Activated T-cell treated with anti-CD3 and anti-CD28 coated beads, Interleukin-2, amount 50 U/mL, for 24 hours (primary cell): Measurements from ENCODE around the gene CREG1.

Experiments used
- DNase-seq: peaks from one replicate; pipeline ENCODE4 v3.0.0-alpha.2; 2020
- H3K27ac Mint-ChIP-seq: 2 replicates; pipeline ENCODE4 v1.8.0; 2020; ENCODE audit warnings: mild to moderate bottlenecking, mixed read lengths
- H3K27me3 Mint-ChIP-seq: 2 replicates; pipeline ENCODE4 v1.8.0; 2020; ENCODE audit warnings: mixed read lengths
- H3K36me3 Mint-ChIP-seq: 2 replicates; pipeline ENCODE4 v1.8.0; 2020; ENCODE audit warnings: low read depth, mixed read lengths
- H3K4me1 Mint-ChIP-seq: 2 replicates; pipeline ENCODE4 v1.8.0; 2020; ENCODE audit warnings: low read depth, mixed read lengths
- H3K4me3 Mint-ChIP-seq: 2 replicates; pipeline ENCODE4 v1.8.0; 2020; ENCODE audit warnings: mild to moderate bottlenecking, moderate library complexity, mixed read lengths
- H3K9me3 Mint-ChIP-seq: 2 replicates; pipeline ENCODE4 v1.8.0; 2020; ENCODE audit warnings: mixed read lengths

Gene CREG1

GRCh38 chr1:167551362-167551761, 2.2 kb downstream of the CREG1 start:
- no peaks in the 10 kb centered on the region for H3K27me3 Mint-ChIP-seq
- no peak overlapping the region for H3K4me3 Mint-ChIP-seq
- no peak overlapping the region for H3K27ac Mint-ChIP-seq
- no peak for DNase-seq
- H3K9me3 Mint-ChIP-seq, result no peaks in the 10 kb centered on the region
- H3K36me3 Mint-ChIP-seq, result peaks cover 13% of the 10 kb centered on the region
- H3K4me1 Mint-ChIP-seq, result peaks cover 43% of the 10 kb centered on the region

DNA sequence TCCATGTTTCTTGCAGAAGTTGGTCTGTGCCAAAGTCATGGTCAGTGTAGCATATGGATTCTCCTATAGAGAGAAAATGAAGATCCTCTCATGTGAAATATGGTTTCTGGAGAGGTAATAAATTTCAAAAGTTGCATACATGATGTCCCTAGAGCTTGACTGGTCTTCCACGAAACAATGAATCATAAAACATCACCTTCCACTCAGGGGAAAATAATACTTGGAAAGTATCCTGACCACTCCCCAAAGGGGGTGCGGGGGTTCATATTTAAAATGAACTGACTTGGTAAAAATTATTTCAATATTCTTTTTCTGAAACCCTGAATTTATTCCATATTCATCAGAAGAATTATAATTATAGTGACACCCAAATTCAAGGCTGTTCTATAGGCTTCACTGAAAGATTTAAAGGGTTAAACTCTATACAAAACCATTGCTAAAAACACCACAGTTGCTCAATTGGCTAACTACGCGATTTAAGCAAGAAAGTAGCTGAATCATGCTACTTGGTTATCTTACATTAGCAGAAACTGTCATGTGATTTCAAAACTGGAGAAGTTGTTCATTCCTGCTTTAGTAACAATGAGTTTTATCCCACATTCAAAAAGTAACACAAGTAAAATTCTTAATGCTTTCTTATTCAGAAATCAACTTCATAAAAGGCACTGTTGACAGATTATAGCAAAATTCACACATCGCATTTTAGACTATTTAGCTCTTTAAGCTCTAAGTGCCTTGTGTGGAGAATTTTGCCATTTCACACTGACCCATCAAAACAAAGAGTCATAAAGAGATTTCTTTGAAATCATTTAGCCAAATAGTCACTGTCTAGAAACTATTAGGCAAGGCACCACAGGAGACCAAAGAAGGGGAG, 5.3 kb downstream of the CREG1 start:
- H3K4me3 Mint-ChIP-seq, result no peak overlapping the region
- no peaks in the 10 kb centered on the region for H3K27me3 Mint-ChIP-seq
- no peak for DNase-seq
- H3K4me1 Mint-ChIP-seq, result peaks cover 33% of the 10 kb centered on the region
- H3K9me3 Mint-ChIP-seq, result no peaks in the 10 kb centered on the region
- peaks cover 36% of the 10 kb centered on the region for H3K36me3 Mint-ChIP-seq
- peak overlapping the region; percentile 10 for H3K27ac Mint-ChIP-seq

- Mint-ChIP-seq H3K4me1 (peaks cover 33% of the 10 kb centered on the region), H3K27ac (no peak overlapping the region), H3K9me3 (no peaks in the 10 kb centered on the region), H3K36me3 (peaks cover 41% of the 10 kb centered on the region), H3K4me3 (no peak overlapping the region), H3K27me3 (no peaks in the 10 kb centered on the region)
- DNase-seq, result no peak
Observed at GRCh38 chr1:167546935-167547334, 6.6 kb downstream of the CREG1 start.

- H3K36me3 Mint-ChIP-seq, result peaks cover 48% of the 10 kb centered on the region
- H3K4me3 Mint-ChIP-seq, result no peak overlapping the region
- H3K27me3 Mint-ChIP-seq, result no peaks in the 10 kb centered on the region
- peaks cover 35% of the 10 kb centered on the region for H3K4me1 Mint-ChIP-seq
- no peak overlapping the region for H3K27ac Mint-ChIP-seq
- DNase-seq, result no peak
- H3K9me3 Mint-ChIP-seq, result no peaks in the 10 kb centered on the region
Observed at GRCh38 chr1:167545349-167545748, 8.2 kb downstream of the CREG1 start.

- Mint-ChIP-seq H3K4me1 (peaks cover 39% of the 10 kb centered on the region), H3K27ac (peak overlapping the region; percentile 48), H3K9me3 (no peaks in the 10 kb centered on the region), H3K4me3 (no peak overlapping the region), H3K36me3 (peaks cover 48% of the 10 kb centered on the region), H3K27me3 (no peaks in the 10 kb centered on the region)
- DNase-seq, result no peak
Observed at GRCh38 chr1:167544447-167545093, 9.0 kb downstream of the CREG1 start.

GRCh38 chr1:167543199-167543990, 10.2 kb downstream of the CREG1 start:
- DNase-seq, result no peak
- H3K27ac Mint-ChIP-seq, result no peak overlapping the region
- H3K27me3 Mint-ChIP-seq, result no peaks in the 10 kb centered on the region
- no peak overlapping the region for H3K4me3 Mint-ChIP-seq
- H3K36me3 Mint-ChIP-seq, result peaks cover 48% of the 10 kb centered on the region
- no peaks in the 10 kb centered on the region for H3K9me3 Mint-ChIP-seq
- peaks cover 43% of the 10 kb centered on the region for H3K4me1 Mint-ChIP-seq

- Mint-ChIP-seq H3K27me3 (no peaks in the 10 kb centered on the region), H3K9me3 (no peaks in the 10 kb centered on the region), H3K27ac (peak overlapping the region; percentile 37), H3K4me3 (no peak overlapping the region), H3K36me3 (peaks cover 41% of the 10 kb centered on the region), H3K4me1 (peaks cover 40% of the 10 kb centered on the region)
- DNase-seq, result no peak
Observed at GRCh38 chr1:167542109-167543032, 11.2 kb downstream of the CREG1 start.

GRCh38 chr1:167541610-167542009, 12.0 kb downstream of the CREG1 start:
- Mint-ChIP-seq H3K27ac (peak overlapping the region; percentile 37), H3K4me1 (peaks cover 40% of the 10 kb centered on the region), H3K36me3 (peaks cover 35% of the 10 kb centered on the region), H3K27me3 (no peaks in the 10 kb centered on the region), H3K9me3 (no peaks in the 10 kb centered on the region), H3K4me3 (no peak overlapping the region)
- DNase-seq, result no peak

DNA sequence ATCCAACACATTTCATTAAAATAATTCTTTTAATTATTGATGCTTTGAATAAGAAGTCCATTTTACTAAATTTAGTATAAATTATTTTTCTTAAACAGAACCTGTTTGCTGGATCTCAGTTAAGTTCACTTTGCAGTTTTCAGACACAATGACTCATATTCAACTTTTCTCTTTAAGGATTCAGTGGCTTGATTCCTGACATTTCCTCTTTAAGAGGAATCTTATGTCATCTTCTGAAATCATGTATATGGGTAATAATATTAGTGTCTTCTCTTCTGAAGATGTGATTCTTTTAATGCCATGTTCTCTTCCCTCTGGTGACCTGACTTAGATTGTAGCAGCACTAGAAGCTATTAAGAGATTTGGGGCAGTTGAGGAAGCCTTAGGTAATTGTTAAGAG, 12.6 kb downstream of the CREG1 start:
- peaks cover 40% of the 10 kb centered on the region for H3K4me1 Mint-ChIP-seq
- H3K27me3 Mint-ChIP-seq, result no peaks in the 10 kb centered on the region
- peak overlapping the region; percentile 44 for H3K27ac Mint-ChIP-seq
- no peak for DNase-seq
- peaks cover 32% of the 10 kb centered on the region for H3K36me3 Mint-ChIP-seq
- H3K4me3 Mint-ChIP-seq, result no peak overlapping the region
- no peaks in the 10 kb centered on the region for H3K9me3 Mint-ChIP-seq

- no peak for DNase-seq
- no peaks in the 10 kb centered on the region for H3K27me3 Mint-ChIP-seq
- peak overlapping the region; percentile 63 for H3K27ac Mint-ChIP-seq
- H3K9me3 Mint-ChIP-seq, result no peaks in the 10 kb centered on the region
- H3K4me3 Mint-ChIP-seq, result no peak overlapping the region
- peaks cover 37% of the 10 kb centered on the region for H3K4me1 Mint-ChIP-seq
- H3K36me3 Mint-ChIP-seq, result peaks cover 15% of the 10 kb centered on the region
Observed at GRCh38 chr1:167538657-167539056, 14.9 kb downstream of the CREG1 start.

DNA sequence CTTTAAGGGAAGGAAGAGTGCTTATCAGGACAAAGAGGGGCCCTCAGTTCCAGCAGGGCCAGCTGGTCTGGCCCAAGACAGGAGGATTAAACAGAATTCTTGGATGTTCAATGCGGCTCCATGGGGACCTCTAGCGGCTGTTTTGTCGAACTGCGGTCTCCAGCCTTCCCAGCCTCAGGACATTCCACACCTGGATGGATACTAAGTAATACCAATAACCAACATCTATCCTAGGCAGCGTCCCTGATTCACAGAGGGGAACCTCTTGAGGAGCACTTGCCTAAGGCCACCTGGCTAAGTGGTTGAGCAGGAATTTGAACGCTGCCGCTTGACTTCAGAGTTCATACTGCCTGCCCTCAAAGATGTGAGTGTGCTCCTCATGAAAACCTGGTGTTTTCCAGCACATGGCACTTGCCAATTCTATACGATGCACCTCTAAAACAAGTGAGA, 19.7 kb downstream of the CREG1 start:
- Mint-ChIP-seq H3K9me3 (no peaks in the 10 kb centered on the region), H3K4me1 (peaks cover 5% of the 10 kb centered on the region), H3K4me3 (no peak overlapping the region), H3K27ac (no peak overlapping the region), H3K36me3 (no peaks in the 10 kb centered on the region), H3K27me3 (no peaks in the 10 kb centered on the region)
- DNase-seq, result peak; percentile 79

DNA sequence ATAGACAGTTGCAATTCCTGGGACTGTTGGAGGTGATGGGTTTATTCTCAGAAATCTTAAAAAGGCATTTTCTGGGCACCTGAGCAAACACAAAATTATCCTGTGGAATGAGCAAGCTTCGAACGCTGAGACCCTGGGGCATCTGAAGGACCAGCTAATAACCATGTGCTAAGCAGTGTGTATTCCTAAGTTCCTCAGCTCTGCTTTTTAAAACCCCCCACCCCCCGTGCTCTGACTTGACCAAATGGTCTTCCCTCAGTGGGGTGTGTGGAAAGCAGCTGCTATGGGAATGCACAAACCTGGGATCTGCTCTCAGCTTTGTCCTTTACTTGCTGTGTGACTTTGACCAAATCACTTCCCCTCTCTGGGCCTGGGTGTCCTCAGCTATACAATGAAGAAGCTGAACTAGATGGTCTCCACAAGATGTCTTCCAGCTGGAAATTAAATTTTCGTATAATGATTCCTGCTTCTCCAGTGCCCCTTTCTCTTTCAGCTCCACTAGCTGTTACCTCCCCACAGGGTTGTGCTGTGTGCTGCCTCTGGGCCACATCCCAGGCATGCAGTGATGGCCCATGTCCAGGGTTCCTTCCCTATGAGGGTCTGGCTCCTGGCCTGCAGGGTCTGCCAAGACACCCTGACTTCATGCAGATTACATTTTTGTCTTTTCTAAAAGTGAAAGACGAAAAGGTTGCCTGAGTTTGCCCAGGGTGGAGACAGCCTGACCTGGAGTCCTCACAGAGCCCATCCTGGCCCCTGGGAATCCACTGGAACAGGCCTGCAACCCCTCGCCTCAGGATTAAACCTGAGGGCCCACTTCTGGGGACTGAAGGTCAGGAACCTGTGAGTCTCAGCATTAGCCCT, 20.4 kb downstream of the CREG1 start:
- H3K36me3 Mint-ChIP-seq, result no peaks in the 10 kb centered on the region
- H3K4me3 Mint-ChIP-seq, result no peak overlapping the region
- no peak for DNase-seq
- no peaks in the 10 kb centered on the region for H3K27me3 Mint-ChIP-seq
- H3K27ac Mint-ChIP-seq, result no peak overlapping the region
- H3K4me1 Mint-ChIP-seq, result peaks cover 2% of the 10 kb centered on the region
- H3K9me3 Mint-ChIP-seq, result no peaks in the 10 kb centered on the region

DNA sequence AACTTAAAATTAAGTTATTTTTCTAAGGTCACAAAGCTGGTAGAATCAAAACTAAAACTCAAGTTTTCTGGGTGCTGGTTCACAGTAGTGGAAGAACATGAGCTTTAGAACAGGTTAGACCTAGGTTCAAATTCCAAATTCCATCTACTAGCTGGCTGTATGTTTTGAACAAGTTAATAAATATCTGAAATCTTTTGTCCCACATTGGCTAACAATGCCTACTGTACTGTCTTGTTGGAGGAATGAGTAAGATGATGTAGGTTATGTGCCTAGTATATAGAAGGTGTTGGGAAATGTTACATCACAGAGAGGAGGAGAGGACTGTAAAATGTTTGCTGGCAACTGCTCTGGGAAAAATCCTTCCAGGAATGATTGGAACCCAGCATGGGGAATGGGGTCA, 21.2 kb downstream of the CREG1 start:
- H3K4me3 Mint-ChIP-seq, result no peak overlapping the region
- H3K27ac Mint-ChIP-seq, result no peak overlapping the region
- DNase-seq, result no peak
- no peaks in the 10 kb centered on the region for H3K9me3 Mint-ChIP-seq
- no peaks in the 10 kb centered on the region for H3K36me3 Mint-ChIP-seq
- peaks cover 2% of the 10 kb centered on the region for H3K4me1 Mint-ChIP-seq
- no peaks in the 10 kb centered on the region for H3K27me3 Mint-ChIP-seq
